ENCODE measurements around the gene FGD2.

Gene FGD2

DNA sequence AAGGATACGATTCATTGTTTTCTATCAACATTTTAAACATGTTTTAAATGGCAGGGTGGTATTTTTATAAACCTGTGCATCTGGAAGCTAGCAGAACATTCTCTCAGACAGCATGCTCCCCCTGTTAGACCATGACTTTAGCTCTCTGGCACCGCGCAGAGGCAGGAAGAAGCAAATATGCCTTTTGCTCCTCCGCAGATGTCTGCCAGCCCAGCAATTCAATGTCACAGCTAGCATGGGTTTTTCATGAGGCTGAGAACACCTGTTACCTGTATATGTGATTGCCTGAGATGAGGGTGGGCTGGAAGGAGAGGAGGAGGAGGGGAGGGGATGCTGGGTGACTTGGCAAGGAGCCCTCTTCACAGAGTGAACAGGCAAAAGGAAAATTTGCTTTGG is 26.1 kb upstream of the FGD2 start:
- TF ChIP-seq, protein P1, sequence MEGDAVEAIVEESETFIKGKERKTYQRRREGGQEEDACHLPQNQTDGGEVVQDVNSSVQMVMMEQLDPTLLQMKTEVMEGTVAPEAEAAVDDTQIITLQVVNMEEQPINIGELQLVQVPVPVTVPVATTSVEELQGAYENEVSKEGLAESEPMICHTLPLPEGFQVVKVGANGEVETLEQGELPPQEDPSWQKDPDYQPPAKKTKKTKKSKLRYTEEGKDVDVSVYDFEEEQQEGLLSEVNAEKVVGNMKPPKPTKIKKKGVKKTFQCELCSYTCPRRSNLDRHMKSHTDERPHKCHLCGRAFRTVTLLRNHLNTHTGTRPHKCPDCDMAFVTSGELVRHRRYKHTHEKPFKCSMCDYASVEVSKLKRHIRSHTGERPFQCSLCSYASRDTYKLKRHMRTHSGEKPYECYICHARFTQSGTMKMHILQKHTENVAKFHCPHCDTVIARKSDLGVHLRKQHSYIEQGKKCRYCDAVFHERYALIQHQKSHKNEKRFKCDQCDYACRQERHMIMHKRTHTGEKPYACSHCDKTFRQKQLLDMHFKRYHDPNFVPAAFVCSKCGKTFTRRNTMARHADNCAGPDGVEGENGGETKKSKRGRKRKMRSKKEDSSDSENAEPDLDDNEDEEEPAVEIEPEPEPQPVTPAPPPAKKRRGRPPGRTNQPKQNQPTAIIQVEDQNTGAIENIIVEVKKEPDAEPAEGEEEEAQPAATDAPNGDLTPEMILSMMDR (IDR thresholded peaks at IDR 0.05): peak; percentile 52

DNA sequence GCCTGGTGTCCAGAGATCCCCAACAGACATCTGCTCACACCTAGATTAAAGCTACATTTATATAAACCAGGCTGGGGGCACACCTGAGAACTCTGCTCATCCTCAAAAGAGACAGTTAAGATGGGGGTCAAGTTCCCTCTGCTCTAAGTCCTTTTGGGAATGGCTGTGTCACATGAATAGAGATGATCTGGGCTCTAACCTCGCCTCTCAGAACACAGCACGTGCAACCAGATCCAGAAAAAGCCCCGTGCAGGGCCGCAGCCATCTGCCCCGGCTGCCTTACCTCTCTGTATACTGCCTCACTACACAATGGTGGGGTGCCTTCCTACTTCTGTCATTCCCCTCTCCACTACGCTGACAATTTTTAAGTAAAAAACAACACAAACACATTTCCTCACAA is 25.3 kb upstream of the FGD2 start:
- TF ChIP-seq, protein P1 (IDR thresholded peaks at IDR 0.05): no peak

DNA sequence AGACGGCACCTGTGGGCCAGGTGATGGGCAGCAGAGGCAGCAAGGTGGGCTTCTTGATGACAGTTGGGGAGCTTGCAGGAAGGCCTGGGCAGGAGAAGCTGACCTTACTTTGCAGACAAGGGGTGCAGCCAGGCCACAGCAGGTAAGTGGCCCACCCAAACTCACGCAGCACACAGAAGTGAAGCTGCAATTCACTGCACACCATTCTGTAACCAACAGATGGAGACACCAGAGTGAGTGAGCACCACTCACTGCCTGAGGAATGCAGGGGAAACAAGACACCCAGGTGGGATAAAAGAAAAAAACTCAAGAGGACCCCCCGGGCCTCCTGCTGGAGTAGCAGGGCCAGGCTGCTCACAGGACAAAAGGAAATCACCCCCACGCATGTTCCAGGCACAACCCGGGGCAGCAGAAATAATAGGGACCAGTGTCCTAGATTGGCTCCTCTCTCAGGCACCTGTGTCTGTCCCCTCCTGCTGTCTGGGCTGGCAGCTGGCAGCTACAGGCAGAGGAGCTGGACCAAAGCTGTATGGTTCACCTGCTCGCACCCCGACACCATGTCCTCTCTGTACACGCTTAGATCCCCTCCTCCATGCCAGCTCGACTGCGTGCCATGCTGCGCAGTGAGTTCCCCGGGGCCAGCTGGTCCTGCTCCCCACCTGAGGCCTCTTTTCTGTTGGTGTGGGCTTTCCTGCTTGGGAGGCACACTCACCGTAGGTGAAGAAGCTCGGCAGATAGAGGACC is 24.4 kb upstream of the FGD2 start:
- TF ChIP-seq, protein P1 (IDR thresholded peaks at IDR 0.05): no peak

DNA sequence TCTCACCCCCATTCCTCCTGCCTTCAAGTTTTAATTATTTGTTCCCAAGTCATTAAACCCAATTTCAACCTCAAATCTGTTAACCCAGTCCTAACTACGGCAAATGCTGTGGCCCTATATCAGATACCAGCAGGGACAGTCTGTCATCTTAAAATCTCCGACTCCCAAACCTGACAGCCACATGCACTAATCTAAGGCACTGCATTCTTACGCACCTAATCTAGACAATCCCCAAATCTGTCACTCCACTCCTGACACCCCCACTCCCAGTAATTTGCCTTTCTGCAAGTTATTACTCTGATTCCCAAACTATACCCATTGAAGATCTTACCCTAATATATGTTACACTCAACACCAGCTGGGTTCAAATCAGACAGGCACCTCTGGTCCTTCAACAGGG is 21.9 kb upstream of the FGD2 start:
- TF ChIP-seq, protein P1 (IDR thresholded peaks at IDR 0.05): no peak

DNA sequence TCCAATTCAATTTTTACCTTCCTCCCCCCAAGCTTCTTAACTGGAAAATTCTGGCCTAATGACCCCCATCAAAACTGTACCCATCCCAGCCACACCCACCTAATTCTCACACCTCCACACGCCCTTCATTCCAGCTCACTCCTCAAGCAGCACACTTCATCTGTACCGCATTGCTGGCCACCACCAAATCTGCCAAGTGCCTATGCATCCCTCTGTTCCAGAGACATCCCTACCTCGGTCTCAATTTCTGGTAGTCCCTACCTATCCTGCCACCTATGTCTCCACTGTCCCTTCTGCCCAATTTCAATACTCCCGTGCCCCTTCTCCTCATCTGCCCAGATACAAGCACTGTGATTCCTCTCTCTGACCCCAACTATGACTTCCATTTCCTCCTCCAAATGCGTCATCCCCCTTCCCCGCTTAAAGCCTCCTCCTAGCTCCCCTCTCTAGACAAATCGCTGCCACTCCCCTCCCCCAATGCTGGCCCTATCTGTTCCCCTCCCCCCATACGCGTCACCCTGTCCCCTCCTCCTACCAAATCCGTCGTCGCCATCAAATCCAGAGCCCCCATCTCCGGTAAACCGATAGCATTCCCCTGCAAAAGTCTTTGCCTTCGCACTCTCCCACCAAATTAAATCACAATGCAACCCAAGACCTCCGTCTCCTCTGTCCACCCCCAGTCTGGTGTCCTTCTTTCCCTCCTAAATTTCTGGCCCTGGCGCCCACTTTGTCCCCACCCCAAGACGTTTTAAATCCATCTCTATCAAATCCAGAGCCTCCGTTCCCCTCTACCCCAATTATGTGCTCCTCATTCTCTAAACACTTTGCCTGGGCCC is 20.7 kb upstream of the FGD2 start:
- TF ChIP-seq, protein P1 (IDR thresholded peaks at IDR 0.05): no peak

DNA sequence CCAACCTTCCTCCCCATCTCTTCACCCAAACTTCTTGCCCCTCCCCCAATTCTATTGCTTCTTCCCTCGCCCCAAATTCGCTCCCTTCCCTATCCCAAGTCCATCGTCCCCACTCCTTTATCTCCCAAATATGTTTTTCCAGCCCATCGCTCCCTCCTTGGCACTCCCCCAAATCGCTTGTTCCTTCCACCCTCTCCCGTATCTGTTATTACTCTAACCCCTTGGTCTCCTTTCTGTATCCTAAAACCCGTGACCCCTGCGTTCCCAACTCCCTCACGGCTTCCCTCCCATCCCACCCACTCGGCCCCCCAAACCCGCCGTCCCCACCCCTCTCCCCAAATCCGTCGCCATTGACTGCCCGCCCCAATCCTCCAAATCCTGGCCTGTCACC is 20.0 kb upstream of the FGD2 start:
- TF ChIP-seq, protein P1 (IDR thresholded peaks at IDR 0.05): no peak

DNA sequence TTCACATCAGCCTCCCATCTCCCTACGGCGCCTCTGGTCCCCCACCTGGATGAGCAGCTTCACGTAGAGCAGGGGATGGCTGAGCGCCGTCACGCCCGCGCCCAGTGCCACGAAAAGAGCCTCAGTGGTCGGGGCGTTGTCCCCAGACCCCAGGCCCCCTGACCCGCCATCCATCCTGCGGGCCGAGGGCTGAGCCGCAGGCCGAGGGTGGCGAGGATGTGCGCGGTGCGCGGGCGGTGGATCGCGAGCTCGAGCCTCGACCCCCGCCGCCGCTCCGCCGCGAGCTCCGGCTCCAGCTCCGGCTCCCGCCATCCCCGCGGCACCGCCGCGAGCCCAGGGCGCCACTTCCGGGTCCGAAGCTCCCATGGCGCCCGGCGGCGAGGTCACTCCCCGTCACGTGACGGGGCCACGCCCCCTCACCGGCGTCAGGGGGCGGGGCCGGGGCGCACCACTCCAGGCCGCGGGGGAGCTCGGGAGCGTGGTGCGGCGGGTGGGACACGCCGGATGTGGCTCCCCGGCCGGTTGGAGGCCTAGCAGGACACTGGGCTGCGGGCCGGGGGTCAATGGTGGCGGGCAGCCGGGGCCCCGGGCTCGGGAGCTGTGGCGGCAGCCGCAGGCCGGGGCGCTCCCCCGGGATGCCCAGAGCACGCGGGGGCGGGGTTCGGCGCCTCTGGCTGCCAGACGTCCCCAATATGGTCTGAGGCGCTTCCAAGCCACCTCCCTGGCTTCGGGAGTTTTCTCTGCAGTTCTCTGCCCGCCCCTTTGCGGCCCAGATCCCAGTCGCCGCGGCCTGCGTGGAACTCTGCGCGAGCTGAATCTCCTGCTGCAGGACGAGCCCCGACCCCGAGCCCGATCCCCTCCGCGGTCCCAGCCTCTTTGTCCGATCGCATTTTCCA is 19.4 kb upstream of the FGD2 start, which contains the start of gene MTCH1:
Gene MTCH1, minus strand, starts transcription at position 389 of the 896 bp plus-strand sequence. Its CDS starts 23 bp downstream, at position 366.
- TF ChIP-seq, protein P1 (IDR thresholded peaks at IDR 0.05): no peak
